ENCODE results near the gene PSMA6. TPM values are rescaled to one million over a fixed set of nuclear protein-coding genes. Genes with fewer than 3 reads are reported as not detected.
A peak's percentile ranks its signal among the peaks of the same experiment; 100 is the strongest.

Gene PSMA6
- total RNA-seq, 2 donors from 2014 or later: 39.6 to 43.1 TPM

- intact Hi-C loops (cut with DNase I): no loop called here
- no peak for DNase-seq
- H3K27ac ChIP-seq: no peak overlapping the region
- no peak for TF ChIP-seq POLR2A (IDR thresholded peaks at IDR 0.05)
- TF ChIP-seq CTCF (IDR thresholded peaks at IDR 0.05): no peak
- no peak for ATAC-seq
- H3K4me3 ChIP-seq: no peak overlapping the region
- H3K4me1 ChIP-seq: no peaks in the 10 kb centered on the region
- no peaks in the 10 kb centered on the region for H3K27me3 ChIP-seq
- 91 to 100% methylated on average over 1 of the region's 1 CpG for WGBS, 2 donors
- no peaks in the 10 kb centered on the region for H3K36me3 ChIP-seq (replicated peaks in 1 of 2; ENCODE audit: insufficient read depth in 1 of 2, low read depth in 2 of 2)
- H3K9me3 ChIP-seq: no peaks in the 10 kb centered on the region
Measured at GRCh38 chr14:35281341-35281740, 10.8 kb upstream of the PSMA6 start.

DNA sequence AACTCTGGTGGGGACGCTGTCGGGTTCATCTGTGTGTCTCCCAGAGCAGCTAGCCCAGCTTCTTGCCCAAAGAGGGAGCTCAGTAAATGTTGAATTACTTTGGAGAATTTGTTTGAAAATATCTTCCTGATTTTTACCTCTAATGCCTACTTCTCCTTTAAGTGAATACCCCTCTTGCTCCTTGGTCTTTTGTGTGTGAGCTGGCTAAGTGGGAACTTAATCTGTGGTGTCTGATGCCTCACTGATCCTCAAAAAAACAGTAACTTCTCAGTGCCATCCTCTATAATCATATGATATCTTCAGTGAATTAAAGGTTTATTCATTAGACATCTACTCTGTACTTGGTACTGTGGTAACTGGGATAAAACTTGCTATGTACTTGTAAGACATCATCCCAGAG lies 7.7 kb upstream of the PSMA6 start:
- TF ChIP-seq CTCF (IDR thresholded peaks at IDR 0.05) (no peak), POLR2A (IDR thresholded peaks at IDR 0.05) (no peak)
- Histone ChIP-seq H3K36me3 (replicated peaks in 1 of 2; ENCODE audit: insufficient read depth in 1 of 2, low read depth in 2 of 2) (no peaks in the 10 kb centered on the region), H3K27ac (peak overlapping the region in 1 of 4 donors; percentile 36), H3K9me3 (no peaks in the 10 kb centered on the region), H3K4me3 (no peak overlapping the region), H3K4me1 (no peaks in the 10 kb centered on the region), H3K27me3 (no peaks in the 10 kb centered on the region)
- 90 to 97% methylated on average over 2 of the region's 2 CpGs for WGBS, 2 donors
- ATAC-seq (no peak), DNase-seq (no peak)
- intact Hi-C loops (cut with DNase I): no loop called here

GRCh38 chr14:35285168-35286002 lies 6.8 kb upstream of the PSMA6 start:
- intact Hi-C loops (cut with DNase I): no loop called here
- Histone ChIP-seq H3K4me1 (no peaks in the 10 kb centered on the region), H3K36me3 (replicated peaks in 1 of 2; ENCODE audit: insufficient read depth in 1 of 2, low read depth in 2 of 2) (no peaks in the 10 kb centered on the region), H3K27ac (peak overlapping the region in 1 of 4 donors; percentile 36), H3K9me3 (no peaks in the 10 kb centered on the region), H3K4me3 (no peak overlapping the region), H3K27me3 (no peaks in the 10 kb centered on the region)
- ATAC-seq: no peak
- DNase-seq: no peak
- WGBS, 2 donors: 72 to 84% methylated on average over 5 of the region's 5 CpGs
- TF ChIP-seq CTCF (IDR thresholded peaks at IDR 0.05) (no peak), POLR2A (IDR thresholded peaks at IDR 0.05) (no peak)

- intact Hi-C loops (cut with DNase I): no loop called here
- no peak for ATAC-seq
- Histone ChIP-seq H3K9me3 (no peaks in the 10 kb centered on the region), H3K36me3 (replicated peaks in 1 of 2; ENCODE audit: insufficient read depth in 1 of 2, low read depth in 2 of 2) (no peaks in the 10 kb centered on the region), H3K27me3 (no peaks in the 10 kb centered on the region), H3K27ac (peak overlapping the region in 1 of 4 donors; percentile 32), H3K4me3 (no peak overlapping the region), H3K4me1 (peaks cover 6% of the 10 kb centered on the region)
- no peak for TF ChIP-seq CTCF (IDR thresholded peaks at IDR 0.05)
- no peak for TF ChIP-seq POLR2A (IDR thresholded peaks at IDR 0.05)
- WGBS, 2 donors: 82 to 84% methylated on average over 8 of the region's 8 CpGs
- no peak for DNase-seq
Measured at GRCh38 chr14:35286003-35286600, 6.1 kb upstream of the PSMA6 start.

Measured in body of pancreas (tissue), 4 donors.